H1 (cell line): ENCODE results near the gene ASTN2.

Experiments
- CTCF ChIP-seq, 3 experiments: IDR thresholded peaks; 1 replicate in 2 of 3; 2 replicates in 1 of 3; pipeline versions ENCODE4 v1.5.1 to v1.6.1; 2011; ENCODE audit warnings: low read length in 3 of 3, mild to moderate bottlenecking in 3 of 3, inconsistent platforms in 2 of 3, low read depth in 1 of 3, moderate library complexity in 1 of 3; ENCODE audit not compliant: insufficient read depth in 1 of 3; ENCODE audit errors: control extremely low read depth in 1 of 3
- POLR2A ChIP-seq, 2 experiments: IDR thresholded peaks; 1 replicate in 1 of 2; 2 replicates in 1 of 2; pipeline ENCODE4 v1.6.1; 2011; ENCODE audit warnings: low read depth in 2 of 2, low read length in 2 of 2, mild to moderate bottlenecking in 2 of 2; ENCODE audit errors: control extremely low read depth in 1 of 2
- SP1 ChIP-seq: IDR thresholded peaks from 2 replicates; pipeline ENCODE4 v1.6.1; 2011; ENCODE audit warnings: low read depth, low read length

- TF ChIP-seq POLR2A (IDR thresholded peaks at IDR 0.05; ENCODE audit: control extremely low read depth in 1 of 2, low read depth in 2 of 2, low read length in 2 of 2), result no peak
- TF ChIP-seq CTCF (IDR thresholded peaks at IDR 0.05; ENCODE audit: control extremely low read depth in 1 of 3, insufficient read depth in 1 of 3, low read depth in 1 of 3, low read length in 3 of 3), result no peak
- no peak for TF ChIP-seq SP1
Observed at GRCh38 chr9:116391306-116391900, 1023.5 kb downstream of the ASTN2 start.
